Uterus (tissue), 4 donors: ENCODE results near the gene CLEC4A. TPM values are rescaled to one million over a fixed set of nuclear protein-coding genes. Genes with fewer than 3 reads are reported as not detected.
"Not testable (repeated sequence)": the region's sequence is repeated elsewhere in the genome, so short reads cannot be mapped to it uniquely, and the experiment has no call there.

ENCODE experiments used
- DNase-seq, 2 donors: peaks; one replicate each; pipeline ENCODE4 v3.0.0-alpha.2; 2019 to 2020
- H3K27ac ChIP-seq, 2 donors: fragments of 200-600 bp; sonication (generic); 1 replicate in 1 of 2; 2 replicates in 1 of 2; pipeline ENCODE4 v1.5.1; 2016 to 2018
- H3K27me3 ChIP-seq, 2 donors: fragments of 200-600 bp; sonication (generic); one replicate each; pipeline ENCODE4 v1.5.1; 2018 to 2019; ENCODE audit warnings: control low read depth in 1 of 2
- H3K36me3 ChIP-seq, 2 donors: fragments of 200-600 bp; sonication (generic); one replicate each; pipeline ENCODE4 v1.5.1; 2019; ENCODE audit warnings: control low read depth in 1 of 2
- H3K4me1 ChIP-seq, 2 donors: fragments of 200-600 bp; sonication (generic); one replicate each; pipeline ENCODE4 v1.5.1; 2018 to 2019; ENCODE audit warnings: control low read depth in 1 of 2
- H3K4me3 ChIP-seq, 2 donors: fragments of 200-600 bp; sonication (generic); 1 replicate in 1 of 2; 2 replicates in 1 of 2; pipeline ENCODE4 v1.5.1; 2018 to 2019; ENCODE audit warnings: mild to moderate bottlenecking in 1 of 2
- H3K9me3 ChIP-seq, 2 donors: fragments of 200-600 bp; sonication (generic); one replicate each; pipeline ENCODE4 v1.5.1; 2019; ENCODE audit warnings: control low read depth in 1 of 2
- CTCF ChIP-seq, 4 experiments: fragments of 200-600 bp in 2 of 4; fragments of 450-650 bp in 2 of 4; sonication (generic) in 2 of 4; IDR thresholded peaks; one replicate each; pipeline ENCODE4 v1.5.1; 2016 to 2019; ENCODE audit warnings: antibody characterized with exemption in 4 of 4, mild to moderate bottlenecking in 2 of 4, moderate library complexity in 1 of 4
- POLR2A ChIP-seq, 2 donors: fragments of 450-650 bp; IDR thresholded peaks; one replicate each; pipeline ENCODE4 v1.6.1; 2016; ENCODE audit warnings: antibody characterized with exemption in 2 of 2, mild to moderate bottlenecking in 1 of 2, moderate library complexity in 1 of 2
- intact Hi-C: fragments of 100-400 bp; cut with DNase I; formaldehyde crosslinking; loops from one replicate; pipeline ENCODE4 v1.15.1; 2023; ENCODE audit warnings: low total_unique reads
- total RNA-seq, 4 donors: library from RNA; depleted of rRNA in 3 of 4; stranded (reverse); fragments of >200 nt in 3 of 4; gene quantifications; one replicate each; pipeline versions ENCODE4 v1.1.0 to v1.2.4, GENCODE V29; 2014 to 2023
- donor health status: DM: yes; HTN: yes; CAD: no.

The CLEC4A gene
- total RNA-seq, 4 donors from 2014 or later: 0.97 to 2.3 TPM; not detected in 2

- Histone ChIP-seq H3K9me3 (no peaks in the 10 kb centered on the region), H3K27me3 (no peaks in the 10 kb centered on the region), H3K27ac (no peak overlapping the region), H3K36me3 (no peaks in the 10 kb centered on the region), H3K4me1 (no peaks in the 10 kb centered on the region), H3K4me3 (no peak overlapping the region)
- TF ChIP-seq POLR2A (IDR thresholded peaks at IDR 0.05): no peak
- TF ChIP-seq CTCF (IDR thresholded peaks at IDR 0.05): no peak
- DNase-seq: no peak
- intact Hi-C loops: no loop called here
Observed at GRCh38 chr12:8096281-8096915, 27.0 kb upstream of the CLEC4A start.

GRCh38 chr12:8099235-8099634 is 24.2 kb upstream of the CLEC4A start:
- intact Hi-C loops: no loop called here
- Histone ChIP-seq H3K4me1 (no peaks in the 10 kb centered on the region), H3K36me3 (no peaks in the 10 kb centered on the region), H3K9me3 (no peaks in the 10 kb centered on the region), H3K4me3 (no peak overlapping the region), H3K27me3 (no peaks in the 10 kb centered on the region), H3K27ac (no peak overlapping the region)
- no peak for DNase-seq
- no peak for TF ChIP-seq CTCF (IDR thresholded peaks at IDR 0.05)

GRCh38 chr12:8108808-8109398 is 14.5 kb upstream of the CLEC4A start:
- H3K27ac ChIP-seq: no peak overlapping the region
- H3K27me3 ChIP-seq: no peaks in the 10 kb centered on the region
- no peak overlapping the region for H3K4me3 ChIP-seq
- TF ChIP-seq POLR2A (IDR thresholded peaks at IDR 0.05) (no peak), CTCF (IDR thresholded peaks at IDR 0.05) (peak; percentile 83 to 91 (median 89))
- no peaks in the 10 kb centered on the region for H3K9me3 ChIP-seq
- H3K4me1 ChIP-seq: no peaks in the 10 kb centered on the region
- DNase-seq: peak; percentile 60 to 69
- H3K36me3 ChIP-seq: no peaks in the 10 kb centered on the region
- intact Hi-C loops: no loop called here

GRCh38 chr12:8113117-8113516 is 10.3 kb upstream of the CLEC4A start:
- H3K36me3 ChIP-seq, H3K27ac ChIP-seq, H3K4me1 ChIP-seq, H3K9me3 ChIP-seq, H3K4me3 ChIP-seq, H3K27me3 ChIP-seq, intact Hi-C loops, DNase-seq: not testable (repeated sequence)

- Histone ChIP-seq H3K9me3 (no peaks in the 10 kb centered on the region), H3K27ac (no peak overlapping the region), H3K27me3 (no peaks in the 10 kb centered on the region), H3K4me3 (no peak overlapping the region), H3K36me3 (no peaks in the 10 kb centered on the region), H3K4me1 (no peaks in the 10 kb centered on the region)
- no peak for TF ChIP-seq CTCF (IDR thresholded peaks at IDR 0.05)
- TF ChIP-seq POLR2A (IDR thresholded peaks at IDR 0.05): no peak
- intact Hi-C loops: no loop called here
- no peak for DNase-seq
Observed at GRCh38 chr12:8120072-8120713, 3.2 kb upstream of the CLEC4A start.
